GM12878 (cell line): Measurements from ENCODE around the gene PXDC1. TPM values are rescaled to one million over a fixed set of nuclear protein-coding genes. Genes with fewer than 3 reads are reported as not detected.

Source experiments
- ATAC-seq: fragments of 200-7000 bp; cut with Tn5 transposase; 3 replicates; pipeline ENCODE4 v1.9.1; 2020; ENCODE audit warnings: mild to moderate bottlenecking, moderate library complexity
- BruUV-seq: library from RNA; stranded (reverse); fragments of 400-500 nt; replicated peaks from 2 replicates; lab custom pipeline; 2021; lab: Mats Ljungman, UMichigan
- CTCF ChIA-PET: fragments of 300-600 bp; sonication (Branson Sonifier 250); formaldehyde crosslinking; extraction: SDS; loops from one replicate; lab custom pipeline; 2021; ENCODE audit warnings: inconsistent platforms; lab: Yijun Ruan, JAX
- POLR2A ChIA-PET: fragments of 350-600 bp; formaldehyde crosslinking; extraction: SDS; loops from one replicate; lab custom pipeline; 2021; ENCODE audit warnings: inconsistent platforms; lab: Charles Lee
- RAD21 ChIA-PET: fragments of 300-600 bp; sonication (Branson Sonifier 250); formaldehyde crosslinking; loops from one replicate; lab custom pipeline; 2023; ENCODE audit warnings: antibody characterized with exemption; ENCODE audit not compliant: unreplicated experiment; lab: Charles Lee
- SMC1A ChIA-PET: fragments of 300-600 bp; sonication (Branson Sonifier 250); formaldehyde crosslinking; loops from one replicate; lab custom pipeline; 2023; ENCODE audit not compliant: unreplicated experiment, uncharacterized antibody; lab: Charles Lee
- DNase-seq: peaks from one replicate; pipeline ENCODE4 v3.0.0-alpha.2; 2011; ENCODE audit warnings: low read depth, low spot score
- FAIRE-seq: peaks from 3 replicates; lab custom pipeline; 2011; peaks lifted over from hg19 to GRCh38; lab: Jason Lieb, UNC
- H2AFZ ChIP-seq: 2 replicates; pipeline ENCODE4 v1.6.0; 2011; ENCODE audit warnings: low read depth, low read length, control low read depth; ENCODE audit not compliant: control insufficient read depth
- H3K27ac ChIP-seq: 2 replicates; pipeline ENCODE4 v1.5.1; 2011; ENCODE audit warnings: control low read depth; ENCODE audit not compliant: control insufficient read depth, insufficient read depth
- H3K27me3 ChIP-seq, 2 experiments: replicated peaks in 1 of 2; 2 replicates each; pipeline versions ENCODE4 v1.6.0 to v1.6.1; 2011; ENCODE audit warnings: low read length in 1 of 2; ENCODE audit not compliant: control insufficient read depth in 2 of 2, insufficient read depth in 2 of 2
- H3K36me3 ChIP-seq, 2 experiments: 2 replicates each; pipeline ENCODE4 v1.5.1; 2011; ENCODE audit warnings: low read length in 1 of 2; ENCODE audit not compliant: control insufficient read depth in 2 of 2, insufficient read depth in 2 of 2
- H3K4me1 ChIP-seq: 2 replicates; pipeline ENCODE4 v1.6.1; 2011; ENCODE audit warnings: mild to moderate bottlenecking, low read length, moderate library complexity, mixed read lengths; ENCODE audit not compliant: control insufficient read depth, insufficient read depth
- H3K4me2 ChIP-seq: 2 replicates; pipeline ENCODE4 v1.6.0; 2011; ENCODE audit warnings: control low read depth; ENCODE audit not compliant: control insufficient read depth, insufficient read depth
- H3K4me3 ChIP-seq: fragments of 200-600 bp; sonication (generic); 2 replicates; pipeline ENCODE4 v1.5.1; 2016
- H3K79me2 ChIP-seq: 2 replicates; pipeline ENCODE4 v1.6.0; 2011; ENCODE audit warnings: low read length; ENCODE audit not compliant: control insufficient read depth, insufficient read depth
- H3K9ac ChIP-seq: 2 replicates; pipeline ENCODE4 v1.8.0; 2011; ENCODE audit warnings: low read length, control low read depth, mixed read lengths; ENCODE audit not compliant: control insufficient read depth, insufficient read depth
- H3K9me3 ChIP-seq: replicated peaks from 3 replicates; pipeline ENCODE4 v1.5.1; 2011; ENCODE audit warnings: mild to moderate bottlenecking, low read length; ENCODE audit not compliant: control insufficient read depth, insufficient read depth
- H4K20me1 ChIP-seq: 2 replicates; pipeline ENCODE4 v1.6.0; 2011; ENCODE audit not compliant: control insufficient read depth, insufficient read depth
- CUX1 ChIP-seq: IDR thresholded peaks from 2 replicates; pipeline ENCODE4 v1.6.1; 2012; ENCODE audit warnings: improper control_type of control experiment, low read depth, low read length; ENCODE audit not compliant: insufficient replicate concordance
- EED ChIP-seq: sonication (generic); IDR thresholded peaks from 2 replicates; pipeline ENCODE4 v1.6.1; 2016; ENCODE audit warnings: antibody characterized with exemption, low read depth
- HDGF ChIP-seq: fragments of 450-650 bp; IDR thresholded peaks from 2 replicates; pipeline ENCODE4 v1.6.1; 2016; ENCODE audit warnings: antibody characterized with exemption
- JUNB ChIP-seq: IDR thresholded peaks from 2 replicates; pipeline ENCODE4 v1.6.1; 2016; ENCODE audit warnings: antibody characterized with exemption, mild to moderate bottlenecking
- KAT2A ChIP-seq: conservative IDR thresholded peaks from 2 replicates; pipeline ENCODE4 v1.6.1; 2011; ENCODE audit warnings: low read depth, low read length; ENCODE audit not compliant: control insufficient read depth
- MEF2A ChIP-seq: IDR thresholded peaks from 2 replicates; pipeline ENCODE4 v1.6.1; 2011; ENCODE audit warnings: low read depth, mild to moderate bottlenecking, low read length, moderate library complexity; ENCODE audit not compliant: insufficient read depth
- MYB ChIP-seq: fragments of 150-350 bp; IDR thresholded peaks from 2 replicates; pipeline ENCODE4 v1.6.1; 2014; ENCODE audit warnings: mild to moderate bottlenecking, low read depth, low read length, borderline replicate concordance
- NFYA ChIP-seq: IDR thresholded peaks from 2 replicates; pipeline ENCODE4 v1.6.1; 2011; ENCODE audit warnings: low read depth, mild to moderate bottlenecking, low read length, improper control_type of control experiment, borderline replicate concordance
- RELA ChIP-seq: fragments of 450-650 bp; IDR thresholded peaks from 2 replicates; pipeline ENCODE4 v1.8.0; 2014; ENCODE audit warnings: borderline replicate concordance; ENCODE audit not compliant: partially characterized antibody
- SUZ12 ChIP-seq: fragments of 200-600 bp; sonication (generic); IDR thresholded peaks from one replicate; pipeline ENCODE4 v1.6.1; 2018; ENCODE audit warnings: antibody characterized with exemption, mild to moderate bottlenecking; ENCODE audit not compliant: unreplicated experiment
- ZBED1 ChIP-seq: IDR thresholded peaks from 2 replicates; pipeline ENCODE4 v1.6.1; 2016; ENCODE audit warnings: borderline replicate concordance
- ZNF217 ChIP-seq: fragments of 450-650 bp; IDR thresholded peaks from 2 replicates; pipeline ENCODE4 v1.6.1; 2017; ENCODE audit warnings: antibody characterized with exemption, mild to moderate bottlenecking
- ZNF274 ChIP-seq: IDR thresholded peaks from one replicate; pipeline ENCODE4 v1.8.0; 2011; ENCODE audit not compliant: insufficient read length, insufficient read depth
- WGBS: methylation state at CpG from one replicate; pipeline ENCODE4 v1.1.6; 2016; ENCODE audit warnings: low lambda C conversion rate; ENCODE audit not compliant: insufficient replicate concordance, insufficient coverage; ENCODE audit errors: missing lambda C conversion rate; 5-methylcytosine and 5-hydroxymethylcytosine counted together
- in situ Hi-C: fragments of 300-500 bp; cut with MboI; formaldehyde crosslinking; loops from 9 replicates; pipeline ENCODE4 v1.14.3; 2018; ENCODE audit warnings: mixed read lengths
- intact Hi-C: fragments of 100-400 bp; cut with micrococcal nuclease; formaldehyde crosslinking; loops from one replicate; pipeline ENCODE4 v1.14.2; 2022; ENCODE audit not compliant: unreplicated experiment
- polyA plus RNA-seq, 11 experiments: library from polyadenylated mRNA; depleted of rRNA in 4 of 11; unstranded in 6 of 11; stranded (reverse) in 5 of 11; fragments of >200 nt; fragmentation: Nextera tagmentation in 4 of 11; fragmentation: Illumina TruSeq in 1 of 11; extraction: Ambion mirVana in 4 of 11; extraction: Trizol in 1 of 11; gene quantifications; 1 replicate in 1 of 11; 2 replicates in 10 of 11; pipeline versions ENCODE4 v1.2.1 to v1.2.3, GENCODE V29; 2011 to 2016; ENCODE audit warnings: inconsistent platforms in 2 of 11, missing spikeins in 2 of 11, low read depth in 1 of 11
- total RNA-seq, 4 experiments: library from RNA; depleted of rRNA in 3 of 4; stranded (reverse); fragments of >200 nt in 3 of 4; fragmentation: Illumina TruSeq in 1 of 4; extraction: Trizol in 1 of 4; gene quantifications; 2 replicates each; pipeline versions ENCODE4 v1.2.1 to v1.2.3, GENCODE V29; 2013 to 2021
- TF ChIP-seq, protein P1 (sequence below): IDR thresholded peaks from 2 replicates; pipeline ENCODE4 v1.6.1; 2011; ENCODE audit warnings: low read depth, low read length, improper control_type of control experiment, borderline replicate concordance
- TF ChIP-seq, protein P2 (sequence below): IDR thresholded peaks from 2 replicates; pipeline ENCODE4 v1.6.1; 2011; ENCODE audit warnings: borderline replicate concordance, low read depth, mild to moderate bottlenecking, moderate library complexity, low read length; ENCODE audit not compliant: insufficient read depth, poor library complexity, severe bottlenecking

PXDC1 gene
- total and polyA plus RNA-seq, 10 of the 15 experiments (the other 5 are each of a cell fraction or from before 2014, with no cell fraction given), result 0.03 to 0.72 (median 0.32) TPM; not detected in 2

GRCh38 chr6:3796719-3797041 is 45.2 kb upstream of the PXDC1 start:
- no peaks in the 10 kb centered on the region for H3K79me2 ChIP-seq
- H3K9ac ChIP-seq, result no peak overlapping the region
- H4K20me1 ChIP-seq, result no peaks in the 10 kb centered on the region
- H2AFZ ChIP-seq, result no peak overlapping the region
- no peak for DNase-seq
- in situ Hi-C loops, result no loop called here
- CTCF ChIA-PET, result interaction anchor here (1.7 kb wide), 1 partner anchor 181 kb away, joined by 4 read pairs; no protein-coding TSS in a partner anchor
- intact Hi-C loops, result no loop called here
- FAIRE-seq, result no peak
- RAD21 ChIA-PET, result no interaction called here
- BruUV-seq, result no TSS peak
- WGBS, result 89% methylated on average over 2 of the region's 2 CpGs
- H3K27ac ChIP-seq, result no peak overlapping the region
- peaks cover 3% of the 10 kb centered on the region; the same call in 1 of the 3 replicates for H3K9me3 ChIP-seq
- no peak overlapping the region for H3K4me3 ChIP-seq
- SMC1A ChIA-PET, result interaction anchor here (0.9 to 1.3 kb wide), 3 partner anchors 9 to 51 kb away, joined by 3 read pairs; no protein-coding TSS in a partner anchor
- H3K36me3 ChIP-seq, result no peaks in the 10 kb centered on the region
- no peak overlapping the region for H3K4me2 ChIP-seq
- no peak for ATAC-seq
- POLR2A ChIA-PET, result no interaction called here
- TF ChIP-seq SUZ12, result no peak
- no peak for TF ChIP-seq CUX1
- no peak for TF ChIP-seq ZBED1
- no peak for TF ChIP-seq HDGF
- no peak for TF ChIP-seq MEF2A
- TF ChIP-seq, protein P1, sequence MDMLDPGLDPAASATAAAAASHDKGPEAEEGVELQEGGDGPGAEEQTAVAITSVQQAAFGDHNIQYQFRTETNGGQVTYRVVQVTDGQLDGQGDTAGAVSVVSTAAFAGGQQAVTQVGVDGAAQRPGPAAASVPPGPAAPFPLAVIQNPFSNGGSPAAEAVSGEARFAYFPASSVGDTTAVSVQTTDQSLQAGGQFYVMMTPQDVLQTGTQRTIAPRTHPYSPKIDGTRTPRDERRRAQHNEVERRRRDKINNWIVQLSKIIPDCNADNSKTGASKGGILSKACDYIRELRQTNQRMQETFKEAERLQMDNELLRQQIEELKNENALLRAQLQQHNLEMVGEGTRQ, result no peak
- no peak for TF ChIP-seq ZNF274
- TF ChIP-seq RELA, result no peak
- TF ChIP-seq MYB, result no peak
- no peak for TF ChIP-seq KAT2A
- TF ChIP-seq JUNB, result no peak
- no peak for TF ChIP-seq NFYA
- no peak for TF ChIP-seq EED
- no peak for TF ChIP-seq ZNF217
- TF ChIP-seq, protein P2, sequence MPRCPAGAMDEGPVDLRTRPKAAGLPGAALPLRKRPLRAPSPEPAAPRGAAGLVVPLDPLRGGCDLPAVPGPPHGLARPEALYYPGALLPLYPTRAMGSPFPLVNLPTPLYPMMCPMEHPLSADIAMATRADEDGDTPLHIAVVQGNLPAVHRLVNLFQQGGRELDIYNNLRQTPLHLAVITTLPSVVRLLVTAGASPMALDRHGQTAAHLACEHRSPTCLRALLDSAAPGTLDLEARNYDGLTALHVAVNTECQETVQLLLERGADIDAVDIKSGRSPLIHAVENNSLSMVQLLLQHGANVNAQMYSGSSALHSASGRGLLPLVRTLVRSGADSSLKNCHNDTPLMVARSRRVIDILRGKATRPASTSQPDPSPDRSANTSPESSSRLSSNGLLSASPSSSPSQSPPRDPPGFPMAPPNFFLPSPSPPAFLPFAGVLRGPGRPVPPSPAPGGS, result no peak
- no peaks in the 10 kb centered on the region for H3K27me3 ChIP-seq
- peaks cover 39% of the 10 kb centered on the region for H3K4me1 ChIP-seq
